Spleen (tissue), 7 donors: ENCODE results near the gene HADHA.

Experiments used
- POLR2A ChIP-seq, 3 donors: fragments of 450-650 bp; IDR thresholded peaks; one replicate each; pipeline ENCODE4 v1.5.1; 2017; ENCODE audit warnings: antibody characterized with exemption in 3 of 3, mild to moderate bottlenecking in 1 of 3
- POLR2AphosphoS5 ChIP-seq, 3 donors: sonication (generic); formaldehyde crosslinking; IDR thresholded peaks; one replicate each; pipeline ENCODE4 v1.5.1; 2017; ENCODE audit warnings: antibody characterized with exemption in 3 of 3
- TF ChIP-seq, protein P1 (sequence below), 11 experiments: fragments of 200-600 bp in 7 of 11; fragments of 450-650 bp in 4 of 11; sonication (generic) in 4 of 11; IDR thresholded peaks in 8 of 11; conservative IDR thresholded peaks in 3 of 11; 1 replicate in 7 of 11; 2 replicates in 4 of 11; pipeline versions ENCODE4 v1.4.0 to v1.8.0; 2016 to 2021; ENCODE audit warnings: antibody characterized with exemption in 11 of 11, inconsistent platforms in 4 of 11, mild to moderate bottlenecking in 1 of 11
- donor health status: DM: no; HTN: no; CAD: no; lungs with moderate emphysema.
- donor health status: DM: no; HTN: no; CAD: no.
- donor health status: DM: no; HTN: no; CAD: no.

DNA sequence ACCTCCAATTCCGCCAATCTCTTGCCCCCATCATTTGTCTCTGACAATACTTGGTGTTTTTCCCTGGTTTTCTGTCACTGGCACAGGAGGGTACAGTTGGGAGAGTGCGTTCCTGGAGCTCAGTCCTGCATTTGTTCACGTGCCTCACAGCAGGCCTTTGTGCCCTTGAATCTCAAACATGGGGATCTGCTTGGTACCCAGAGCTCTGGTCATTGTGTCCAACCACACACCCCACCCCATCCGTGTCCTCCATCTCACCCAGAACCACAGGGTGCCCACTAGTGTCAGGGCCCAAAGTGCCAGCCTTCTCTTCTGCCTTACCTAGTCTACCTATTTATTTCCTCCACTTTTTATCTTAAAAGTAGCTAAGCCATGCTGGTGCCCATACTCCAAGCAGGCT, 55.3 kb downstream of the HADHA start:
- no peak for TF ChIP-seq POLR2A (IDR thresholded peaks at IDR 0.05)
- TF ChIP-seq, protein P1, sequence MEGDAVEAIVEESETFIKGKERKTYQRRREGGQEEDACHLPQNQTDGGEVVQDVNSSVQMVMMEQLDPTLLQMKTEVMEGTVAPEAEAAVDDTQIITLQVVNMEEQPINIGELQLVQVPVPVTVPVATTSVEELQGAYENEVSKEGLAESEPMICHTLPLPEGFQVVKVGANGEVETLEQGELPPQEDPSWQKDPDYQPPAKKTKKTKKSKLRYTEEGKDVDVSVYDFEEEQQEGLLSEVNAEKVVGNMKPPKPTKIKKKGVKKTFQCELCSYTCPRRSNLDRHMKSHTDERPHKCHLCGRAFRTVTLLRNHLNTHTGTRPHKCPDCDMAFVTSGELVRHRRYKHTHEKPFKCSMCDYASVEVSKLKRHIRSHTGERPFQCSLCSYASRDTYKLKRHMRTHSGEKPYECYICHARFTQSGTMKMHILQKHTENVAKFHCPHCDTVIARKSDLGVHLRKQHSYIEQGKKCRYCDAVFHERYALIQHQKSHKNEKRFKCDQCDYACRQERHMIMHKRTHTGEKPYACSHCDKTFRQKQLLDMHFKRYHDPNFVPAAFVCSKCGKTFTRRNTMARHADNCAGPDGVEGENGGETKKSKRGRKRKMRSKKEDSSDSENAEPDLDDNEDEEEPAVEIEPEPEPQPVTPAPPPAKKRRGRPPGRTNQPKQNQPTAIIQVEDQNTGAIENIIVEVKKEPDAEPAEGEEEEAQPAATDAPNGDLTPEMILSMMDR (IDR thresholded peaks at IDR 0.05 in 8 of 11, conservative IDR thresholded peaks at IDR 0.05 in 3 of 11), result no peak
- TF ChIP-seq POLR2AphosphoS5 (IDR thresholded peaks at IDR 0.05), result no peak
